Naive thymus-derived CD4-positive, alpha-beta T cell (primary cell): ENCODE results near the gene ATP10A. TPM values are rescaled to one million over a fixed set of nuclear protein-coding genes. Genes with fewer than 3 reads are reported as not detected.

Source experiments
- ATAC-seq: fragments of 150-1000 bp; cut with Tn5 transposase; 2 replicates; pipeline ENCODE4 v1.10.0; 2021; ENCODE audit warnings: mild to moderate bottlenecking, moderate library complexity
- CTCF ChIA-PET: fragments of 350-600 bp; sonication (Branson Sonifier 250); formaldehyde crosslinking; loops from one replicate; lab custom pipeline; 2021; ENCODE audit warnings: antibody characterized with exemption; lab: Charles Lee
- POLR2A ChIA-PET: fragments of 350-600 bp; sonication (Branson Sonifier 250); formaldehyde crosslinking; loops from one replicate; lab custom pipeline; 2021; ENCODE audit warnings: antibody characterized with exemption, inconsistent platforms; lab: Charles Lee
- DNase-seq, 9 donors: peaks; one replicate each; pipeline versions ENCODE4 v3.0.0 to v3.0.0-alpha.2; 2020 to 2022; ENCODE audit warnings: mixed read lengths in 1 of 9
- H3K27ac ChIP-seq: one replicate; pipeline ENCODE4 v1.7.0; 2013; ENCODE audit warnings: mild to moderate bottlenecking, low read depth, low read length, moderate library complexity
- H3K27me3 ChIP-seq, 2 donors: one replicate each; pipeline ENCODE4 v1.7.0; 2013; ENCODE audit warnings: low read length in 2 of 2, mild to moderate bottlenecking in 2 of 2, moderate library complexity in 2 of 2; ENCODE audit not compliant: control insufficient read depth in 2 of 2, insufficient read depth in 2 of 2
- H3K36me3 ChIP-seq, 3 experiments: 1 replicate in 2 of 3; 2 replicates in 1 of 3; pipeline ENCODE4 v1.7.0; 2013; ENCODE audit warnings: low read length in 3 of 3, mild to moderate bottlenecking in 3 of 3, moderate library complexity in 1 of 3; ENCODE audit not compliant: insufficient read depth in 3 of 3, control insufficient read depth in 2 of 3
- H3K4me1 ChIP-seq, 2 donors: one replicate each; pipeline ENCODE4 v1.7.0; 2013; ENCODE audit warnings: low read length in 2 of 2, mild to moderate bottlenecking in 2 of 2, moderate library complexity in 1 of 2; ENCODE audit not compliant: control insufficient read depth in 2 of 2, insufficient read depth in 2 of 2
- H3K4me3 ChIP-seq: 2 replicates; pipeline ENCODE4 v1.7.0; 2013; ENCODE audit warnings: mild to moderate bottlenecking, low read length
- H3K9me3 ChIP-seq, 3 experiments: 1 replicate in 2 of 3; 2 replicates in 1 of 3; pipeline ENCODE4 v1.7.0; 2013; ENCODE audit warnings: low read length in 3 of 3; ENCODE audit not compliant: control insufficient read depth in 2 of 3
- H3K27ac Mint-ChIP-seq, 9 donors: one replicate each; pipeline ENCODE4 v1.8.0; 2020 to 2022; ENCODE audit warnings: mixed read lengths in 9 of 9, mild to moderate bottlenecking in 8 of 9, moderate library complexity in 5 of 9, inconsistent platforms in 2 of 9
- H3K27me3 Mint-ChIP-seq, 5 donors: one replicate each; pipeline ENCODE4 v1.8.0; 2021 to 2022; ENCODE audit warnings: mixed read lengths in 5 of 5, mild to moderate bottlenecking in 1 of 5
- H3K36me3 Mint-ChIP-seq, 5 donors: one replicate each; pipeline ENCODE4 v1.8.0; 2020 to 2022; ENCODE audit warnings: mixed read lengths in 5 of 5, mild to moderate bottlenecking in 3 of 5, inconsistent platforms in 1 of 5
- H3K4me1 Mint-ChIP-seq, 7 donors: one replicate each; pipeline ENCODE4 v1.8.0; 2020 to 2022; ENCODE audit warnings: mixed read lengths in 7 of 7, mild to moderate bottlenecking in 3 of 7, inconsistent platforms in 1 of 7
- H3K4me3 Mint-ChIP-seq, 10 donors: one replicate each; pipeline ENCODE4 v1.8.0; 2020 to 2022; ENCODE audit warnings: mild to moderate bottlenecking in 10 of 10, mixed read lengths in 10 of 10, moderate library complexity in 6 of 10, inconsistent platforms in 2 of 10
- H3K9me3 Mint-ChIP-seq, 11 donors: one replicate each; pipeline ENCODE4 v1.8.0; 2020 to 2022; ENCODE audit warnings: mixed read lengths in 11 of 11, mild to moderate bottlenecking in 4 of 11, inconsistent platforms in 1 of 11, moderate library complexity in 1 of 11
- intact Hi-C, 2 donors: fragments of 100-400 bp; cut with micrococcal nuclease; formaldehyde crosslinking; loops; one replicate each; pipeline ENCODE4 v1.15.1; 2023
- polyA plus RNA-seq, 2 donors: library from polyadenylated mRNA; unstranded; fragments of 300-500 nt; fragmentation: Illumina TruSeq; gene quantifications; one replicate each; pipeline ENCODE4 v1.2.3, GENCODE V29; 2021
- total RNA-seq, 6 experiments: library from RNA in 5 of 6; stranded (reverse) in 5 of 6; gene quantifications; 1 replicate in 5 of 6; 2 replicates in 1 of 6; pipeline ENCODE4 v1.2.3 and lab custom pipeline; 2021 to 2026

ATP10A gene
- total and polyA plus RNA-seq, 7 experiments from 2014 or later, result 7.2 to 86.4 (median 57.6) TPM

GRCh38 chr15:25705433-25706115 is 157.6 kb downstream of the ATP10A start:
- ChIA-PET POLR2A (no interaction called here), CTCF (no interaction called here)
- peaks cover 0 to 2% (median 0%) of the 10 kb centered on the region in 11 donors for H3K9me3 Mint-ChIP-seq
- Histone ChIP-seq H3K4me3 (no peak overlapping the region), H3K27ac (no peak overlapping the region), H3K4me1 (no peaks in the 10 kb centered on the region), H3K9me3 (no peaks in the 10 kb centered on the region), H3K36me3 (peaks cover 0 to 34% (median 4%) of the 10 kb centered on the region in 3 experiments), H3K27me3 (no peaks in the 10 kb centered on the region)
- DNase-seq, result no peak
- peaks cover 6 to 29% (median 8%) of the 10 kb centered on the region in 5 donors for H3K36me3 Mint-ChIP-seq
- intact Hi-C loops, result no loop called here
- no peak overlapping the region for H3K4me3 Mint-ChIP-seq
- H3K4me1 Mint-ChIP-seq, result peaks cover 0 to 3% (median 0%) of the 10 kb centered on the region in 7 donors
- no peaks in the 10 kb centered on the region for H3K27me3 Mint-ChIP-seq
- ATAC-seq, result no peak
- peak overlapping the region in 2 of 9 donors; percentile 5 to 13 for H3K27ac Mint-ChIP-seq

- Histone ChIP-seq H3K4me3 (no peak overlapping the region), H3K27ac (no peak overlapping the region), H3K27me3 (no peaks in the 10 kb centered on the region), H3K9me3 (no peaks in the 10 kb centered on the region), H3K4me1 (no peaks in the 10 kb centered on the region), H3K36me3 (peaks cover 0 to 34% (median 4%) of the 10 kb centered on the region in 3 experiments)
- no peaks in the 10 kb centered on the region for H3K27me3 Mint-ChIP-seq
- no peak overlapping the region for H3K27ac Mint-ChIP-seq
- H3K4me3 Mint-ChIP-seq, result no peak overlapping the region
- H3K4me1 Mint-ChIP-seq, result peaks cover 0 to 3% (median 0%) of the 10 kb centered on the region in 7 donors
- intact Hi-C loops, result no loop called here
- POLR2A ChIA-PET, result no interaction called here
- CTCF ChIA-PET, result no interaction called here
- DNase-seq (no peak), ATAC-seq (peak; percentile 24)
- H3K36me3 Mint-ChIP-seq, result peaks cover 10 to 43% (median 18%) of the 10 kb centered on the region in 5 donors
- H3K9me3 Mint-ChIP-seq, result no peaks in the 10 kb centered on the region
Observed at GRCh38 chr15:25703726-25704125, 159.4 kb downstream of the ATP10A start.

GRCh38 chr15:25701721-25702465 is 161.2 kb downstream of the ATP10A start:
- H3K27me3 Mint-ChIP-seq, result no peaks in the 10 kb centered on the region
- Histone ChIP-seq H3K36me3 (peaks cover 0 to 44% (median 4%) of the 10 kb centered on the region in 3 experiments), H3K4me3 (no peak overlapping the region), H3K27me3 (no peaks in the 10 kb centered on the region), H3K9me3 (no peaks in the 10 kb centered on the region), H3K27ac (no peak overlapping the region), H3K4me1 (no peaks in the 10 kb centered on the region)
- H3K4me3 Mint-ChIP-seq, result no peak overlapping the region
- ChIA-PET CTCF (interaction anchor here (0.9 kb wide), 1 partner anchor 232 kb away, joined by 3 read pairs; no protein-coding TSS in a partner anchor), POLR2A (interaction anchor here (0.6 kb wide), 1 partner anchor 77 kb away, joined by 4 read pairs; no protein-coding TSS in a partner anchor)
- intact Hi-C loops, result no loop called here
- peaks cover 10 to 50% (median 18%) of the 10 kb centered on the region in 5 donors for H3K36me3 Mint-ChIP-seq
- no peak for ATAC-seq
- H3K4me1 Mint-ChIP-seq, result peaks cover 0 to 3% (median 0%) of the 10 kb centered on the region in 7 donors
- peak overlapping the region in 1 of 9 donors; percentile 57 for H3K27ac Mint-ChIP-seq
- H3K9me3 Mint-ChIP-seq, result no peaks in the 10 kb centered on the region
- DNase-seq, result no peak

DNA sequence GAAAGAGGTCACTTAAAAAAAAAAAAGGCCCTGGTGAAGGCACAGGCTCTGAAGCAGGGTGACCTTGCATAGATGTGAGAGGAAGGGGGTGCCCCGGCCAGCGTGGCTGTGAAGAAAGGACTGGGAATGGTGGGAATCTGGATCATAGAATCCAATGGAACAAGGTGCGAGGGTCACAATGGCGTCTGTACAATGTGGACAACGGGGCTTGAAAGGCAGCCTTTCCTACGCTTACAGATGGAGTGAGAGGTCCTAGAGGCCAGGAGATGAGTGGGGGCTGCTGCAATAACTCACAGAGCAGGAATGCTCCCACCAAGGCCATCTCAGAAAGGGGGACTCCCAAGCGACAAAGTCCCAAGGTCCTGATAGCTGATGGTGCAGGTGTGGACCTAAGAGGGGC is 162.2 kb downstream of the ATP10A start:
- H3K27ac Mint-ChIP-seq, result no peak overlapping the region
- Histone ChIP-seq H3K36me3 (peaks cover 0 to 44% (median 4%) of the 10 kb centered on the region in 3 experiments), H3K27ac (no peak overlapping the region), H3K4me3 (no peak overlapping the region), H3K27me3 (no peaks in the 10 kb centered on the region), H3K9me3 (no peaks in the 10 kb centered on the region), H3K4me1 (no peaks in the 10 kb centered on the region)
- DNase-seq (no peak), ATAC-seq (no peak)
- peaks cover 13 to 60% (median 23%) of the 10 kb centered on the region in 5 donors for H3K36me3 Mint-ChIP-seq
- H3K27me3 Mint-ChIP-seq, result no peaks in the 10 kb centered on the region
- ChIA-PET CTCF (interaction anchor here (0.9 kb wide), 1 partner anchor 233 kb away, joined by 3 read pairs; no protein-coding TSS in a partner anchor), POLR2A (no interaction called here)
- no peaks in the 10 kb centered on the region for H3K9me3 Mint-ChIP-seq
- H3K4me3 Mint-ChIP-seq, result no peak overlapping the region
- intact Hi-C loops, result no loop called here
- H3K4me1 Mint-ChIP-seq, result peaks cover 0 to 3% (median 0%) of the 10 kb centered on the region in 7 donors

GRCh38 chr15:25697586-25697985 is 165.5 kb downstream of the ATP10A start:
- CTCF ChIA-PET, result interaction anchor here (0.6 kb wide), 1 partner anchor 53 kb away, joined by 3 read pairs; no protein-coding TSS in a partner anchor
- no peaks in the 10 kb centered on the region for H3K9me3 ChIP-seq
- no peak overlapping the region for H3K27ac Mint-ChIP-seq

GRCh38 chr15:25695875-25696760 is 167.0 kb downstream of the ATP10A start:
- no peaks in the 10 kb centered on the region for H3K9me3 Mint-ChIP-seq
- Histone ChIP-seq H3K4me3 (no peak overlapping the region), H3K4me1 (no peaks in the 10 kb centered on the region), H3K27me3 (no peaks in the 10 kb centered on the region), H3K36me3 (peaks cover 0 to 70% (median 0%) of the 10 kb centered on the region in 3 experiments), H3K27ac (no peak overlapping the region), H3K9me3 (no peaks in the 10 kb centered on the region)
- H3K27me3 Mint-ChIP-seq, result no peaks in the 10 kb centered on the region
- ChIA-PET POLR2A (no interaction called here), CTCF (interaction anchor here (0.5 to 1.3 kb wide), 5 partner anchors 14 to 239 kb away, joined by 3 to 6 read pairs (median 4); no protein-coding TSS in a partner anchor)
- intact Hi-C loops, result no loop called here
- H3K27ac Mint-ChIP-seq, result peak overlapping the region in 1 of 9 donors; percentile 41
- peaks cover 0 to 3% (median 0%) of the 10 kb centered on the region in 7 donors for H3K4me1 Mint-ChIP-seq
- DNase-seq (no peak), ATAC-seq (no peak)
- peaks cover 19 to 81% (median 24%) of the 10 kb centered on the region in 5 donors for H3K36me3 Mint-ChIP-seq
- H3K4me3 Mint-ChIP-seq, result no peak overlapping the region

More at GRCh38 chr15:25697586-25697985, 165.5 kb downstream of the ATP10A start:
- Histone ChIP-seq H3K27me3 (no peaks in the 10 kb centered on the region), H3K4me1 (no peaks in the 10 kb centered on the region), H3K36me3 (peaks cover 0 to 61% (median 0%) of the 10 kb centered on the region in 3 experiments), H3K27ac (no peak overlapping the region), H3K4me3 (no peak overlapping the region)
- intact Hi-C loops, result no loop called here
- DNase-seq (no peak), ATAC-seq (no peak)
- no peaks in the 10 kb centered on the region for H3K27me3 Mint-ChIP-seq
- no peak overlapping the region for H3K4me3 Mint-ChIP-seq
- POLR2A ChIA-PET, result no interaction called here
- H3K9me3 Mint-ChIP-seq, result no peaks in the 10 kb centered on the region
- peaks cover 18 to 75% (median 23%) of the 10 kb centered on the region in 5 donors for H3K36me3 Mint-ChIP-seq
- H3K4me1 Mint-ChIP-seq, result peaks cover 0 to 3% (median 0%) of the 10 kb centered on the region in 7 donors
